OCI-LY1 (cell line): Measurements from ENCODE around the gene CBFA2T2.

Source experiments
- H2AFZ ChIP-seq: fragments of 200-600 bp; sonication (generic), shearing (Covaris generic); 2 replicates; pipeline ENCODE4 v1.6.0; 2014; ENCODE audit warnings: antibody characterized with exemption, mild to moderate bottlenecking, low read length
- H3F3A ChIP-seq: fragments of 200-600 bp; sonication (generic), shearing (Covaris generic); 2 replicates; pipeline ENCODE4 v1.6.0; 2014; ENCODE audit warnings: mild to moderate bottlenecking, antibody characterized with exemption, low read length, moderate library complexity; ENCODE audit not compliant: insufficient read depth
- H3K27ac ChIP-seq: fragments of 200-600 bp; sonication (generic); 2 replicates; pipeline ENCODE4 v1.5.1; 2014; ENCODE audit warnings: low read length, mixed run types, mild to moderate bottlenecking, low read depth; ENCODE audit not compliant: poor library complexity, severe bottlenecking
- H3K27me3 ChIP-seq: fragments of 200-600 bp; sonication (generic); 2 replicates; pipeline ENCODE4 v1.6.0; 2014; ENCODE audit warnings: antibody characterized with exemption, mild to moderate bottlenecking, low read length, moderate library complexity; ENCODE audit not compliant: insufficient read depth
- H3K36me3 ChIP-seq: fragments of 200-600 bp; sonication (generic); 2 replicates; pipeline ENCODE4 v1.6.1; 2014; ENCODE audit warnings: mild to moderate bottlenecking, antibody characterized with exemption, low read length, moderate library complexity, mixed read lengths; ENCODE audit not compliant: insufficient read depth
- H3K4me1 ChIP-seq: fragments of 200-600 bp; sonication (generic); 2 replicates; pipeline ENCODE4 v1.5.1; 2014; ENCODE audit warnings: mild to moderate bottlenecking, low read length, moderate library complexity; ENCODE audit not compliant: insufficient read depth, severe bottlenecking
- H3K4me2 ChIP-seq: fragments of 200-600 bp; sonication (generic), shearing (Covaris generic); 2 replicates; pipeline ENCODE4 v1.6.1; 2014; ENCODE audit warnings: low read length
- H3K4me3 ChIP-seq: fragments of 200-600 bp; sonication (generic); 2 replicates; pipeline ENCODE4 v1.5.1; 2014; ENCODE audit warnings: low read length, low read depth, mild to moderate bottlenecking, mixed read lengths; ENCODE audit not compliant: poor library complexity, severe bottlenecking
- H3K79me2 ChIP-seq: fragments of 200-600 bp; shearing (Covaris generic); 2 replicates; pipeline ENCODE4 v1.6.1; 2016; ENCODE audit warnings: mixed run types, low read length, mixed read lengths; ENCODE audit not compliant: insufficient read depth
- H3K9ac ChIP-seq: fragments of 200-600 bp; sonication (generic), shearing (Covaris generic); 2 replicates; pipeline ENCODE4 v1.6.1; 2014; ENCODE audit warnings: mild to moderate bottlenecking, low read length, mixed read lengths
- H3K9me2 ChIP-seq: fragments of 200-600 bp; sonication (generic), shearing (Covaris generic); 2 replicates; pipeline ENCODE4 v1.6.1; 2014; ENCODE audit warnings: low read depth, mild to moderate bottlenecking, low read length, mixed read lengths
- H3K9me3 ChIP-seq: fragments of 200-600 bp; shearing (Covaris generic); 2 replicates; pipeline ENCODE4 v1.6.1; 2014; ENCODE audit warnings: low read length, mixed read lengths
- H4K20me1 ChIP-seq: fragments of 200-600 bp; sonication (generic), shearing (Covaris generic); 2 replicates; pipeline ENCODE4 v1.6.0; 2016; ENCODE audit warnings: mild to moderate bottlenecking, low read length; ENCODE audit not compliant: insufficient read depth
- CTCF ChIP-seq: fragments of 200-600 bp; sonication (generic), shearing (Covaris generic); IDR thresholded peaks from 2 replicates; pipeline ENCODE4 v1.5.1; 2017; ENCODE audit warnings: mild to moderate bottlenecking, antibody characterized with exemption, low read length, moderate library complexity, mixed read lengths
- EZH2 ChIP-seq: fragments of 200-600 bp; sonication (generic), shearing (Covaris generic); IDR thresholded peaks from 2 replicates; pipeline ENCODE4 v1.8.0; 2017; ENCODE audit warnings: borderline replicate concordance, mixed run types, mild to moderate bottlenecking, antibody characterized with exemption, low read length, moderate library complexity, mixed read lengths

Gene CBFA2T2

GRCh38 chr20:33545763-33546162, 55.9 kb downstream of the CBFA2T2 start:
- Histone ChIP-seq H3F3A (no peaks in the 10 kb centered on the region), H3K4me3 (no peak overlapping the region), H3K9ac (no peak overlapping the region), H3K4me1 (peaks cover 16% of the 10 kb centered on the region), H3K36me3 (no peaks in the 10 kb centered on the region; the same call in 1 of the 2 replicates), H3K79me2 (no peaks in the 10 kb centered on the region), H3K9me3 (no peaks in the 10 kb centered on the region), H3K27ac (no peak overlapping the region), H3K27me3 (no peaks in the 10 kb centered on the region), H3K4me2 (no peak overlapping the region), H4K20me1 (no peaks in the 10 kb centered on the region), H2AFZ (no peak overlapping the region), H3K9me2 (no peaks in the 10 kb centered on the region)
- TF ChIP-seq EZH2 (no peak), CTCF (no peak)

- no peaks in the 10 kb centered on the region for H3K9me2 ChIP-seq
- no peak for TF ChIP-seq CTCF
- no peak for TF ChIP-seq EZH2
- H3F3A ChIP-seq = peaks cover under 1% of the 10 kb centered on the region; the same call in 1 of the 2 replicates
- H2AFZ ChIP-seq = no peak overlapping the region
- H3K36me3 ChIP-seq = no peaks in the 10 kb centered on the region; the same call in 1 of the 2 replicates
- no peaks in the 10 kb centered on the region for H3K27me3 ChIP-seq
- H3K4me2 ChIP-seq = no peak overlapping the region
- H3K9ac ChIP-seq = no peak overlapping the region
- H3K4me3 ChIP-seq = no peak overlapping the region
- peaks cover 45% of the 10 kb centered on the region for H3K4me1 ChIP-seq
- H4K20me1 ChIP-seq = no peaks in the 10 kb centered on the region
- no peaks in the 10 kb centered on the region for H3K9me3 ChIP-seq
- H3K79me2 ChIP-seq = no peaks in the 10 kb centered on the region
- H3K27ac ChIP-seq = no peak overlapping the region
Observed at GRCh38 chr20:33549229-33549999, 59.5 kb downstream of the CBFA2T2 start.

- no peak overlapping the region for H2AFZ ChIP-seq
- peaks cover 4% of the 10 kb centered on the region; the same call in 1 of the 2 replicates for H3F3A ChIP-seq
- H3K4me2 ChIP-seq = no peak overlapping the region; the same call in 1 of the 2 replicates
- H3K9ac ChIP-seq = no peak overlapping the region; the same call in 1 of the 2 replicates
- no peaks in the 10 kb centered on the region for H3K27me3 ChIP-seq
- no peaks in the 10 kb centered on the region; the same call in 1 of the 2 replicates for H3K36me3 ChIP-seq
- H4K20me1 ChIP-seq = no peaks in the 10 kb centered on the region
- no peaks in the 10 kb centered on the region for H3K9me3 ChIP-seq
- no peak overlapping the region for H3K4me3 ChIP-seq
- H3K4me1 ChIP-seq = peaks cover 57% of the 10 kb centered on the region
- TF ChIP-seq EZH2 = no peak
- H3K27ac ChIP-seq = peak overlapping the region; percentile 98
- H3K9me2 ChIP-seq = no peaks in the 10 kb centered on the region
- no peaks in the 10 kb centered on the region for H3K79me2 ChIP-seq
Observed at GRCh38 chr20:33551778-33552177, 61.9 kb downstream of the CBFA2T2 start.
